H9 (cell line): Measurements from ENCODE around the gene SAMM50. TPM values are rescaled to one million over a fixed set of nuclear protein-coding genes. Genes with fewer than 3 reads are reported as not detected.

Source experiments
- DNase-seq: peaks from one replicate; pipeline ENCODE4 v3.0.0-alpha.2; 2017
- H2AFZ ChIP-seq: one replicate; pipeline ENCODE4 v1.6.1; 2013; ENCODE audit warnings: mild to moderate bottlenecking, low read length, control low read depth, moderate library complexity
- H2AK5ac ChIP-seq: 2 replicates; pipeline ENCODE4 v1.6.1; 2013; ENCODE audit warnings: low read length, control low read depth, mixed read lengths; ENCODE audit not compliant: insufficient read length
- H2BK120ac ChIP-seq: one replicate; pipeline ENCODE4 v1.6.1; 2013; ENCODE audit warnings: low read depth, mild to moderate bottlenecking, low read length, control low read depth, inconsistent platforms; ENCODE audit not compliant: poor library complexity, severe bottlenecking
- H2BK12ac ChIP-seq: 2 replicates; pipeline ENCODE4 v1.6.1; 2013; ENCODE audit warnings: low read length, control low read depth, mixed read lengths, low read depth; ENCODE audit not compliant: insufficient read length
- H2BK15ac ChIP-seq: 2 replicates; pipeline ENCODE4 v1.6.1; 2013; ENCODE audit warnings: low read depth, low read length, control low read depth
- H2BK20ac ChIP-seq: one replicate; pipeline ENCODE4 v1.6.1; 2013; ENCODE audit warnings: low read depth, mild to moderate bottlenecking, low read length, control low read depth, inconsistent platforms; ENCODE audit not compliant: poor library complexity, severe bottlenecking
- H2BK5ac ChIP-seq: 2 replicates; pipeline ENCODE4 v1.6.1; 2013; ENCODE audit warnings: low read length, control low read depth, mixed read lengths; ENCODE audit not compliant: insufficient read length
- H3K14ac ChIP-seq: 2 replicates; pipeline ENCODE4 v1.6.1; 2013; ENCODE audit warnings: low read length, control low read depth; ENCODE audit not compliant: insufficient read depth
- H3K18ac ChIP-seq: 2 replicates; pipeline ENCODE4 v1.6.1; 2013; ENCODE audit warnings: low read depth, mild to moderate bottlenecking, mixed read lengths, low read length, control low read depth; ENCODE audit not compliant: insufficient read length
- H3K23ac ChIP-seq: 2 replicates; pipeline ENCODE4 v1.6.1; 2013; ENCODE audit warnings: low read length, control low read depth, mixed read lengths, low read depth; ENCODE audit not compliant: insufficient read length
- H3K23me2 ChIP-seq: 2 replicates; pipeline ENCODE4 v1.6.1; 2013; ENCODE audit warnings: low read depth, mild to moderate bottlenecking, mixed read lengths, low read length, control low read depth; ENCODE audit not compliant: insufficient read length, poor library complexity, severe bottlenecking
- H3K27ac ChIP-seq: 2 replicates; pipeline ENCODE4 v1.5.1; 2013; ENCODE audit warnings: low read length, control low read depth, mixed read lengths, low read depth; ENCODE audit not compliant: insufficient read length
- H3K27me3 ChIP-seq: 2 replicates; pipeline ENCODE4 v1.6.1; 2013; ENCODE audit warnings: low read length, control low read depth, inconsistent platforms; ENCODE audit not compliant: insufficient read depth
- H3K4ac ChIP-seq: 2 replicates; pipeline ENCODE4 v1.6.1; 2013; ENCODE audit warnings: low read depth, mild to moderate bottlenecking, control low read depth, inconsistent platforms, low read length, moderate library complexity
- H3K4me1 ChIP-seq: 2 replicates; pipeline ENCODE4 v1.6.1; 2013; ENCODE audit warnings: low read length, control low read depth, inconsistent platforms; ENCODE audit not compliant: insufficient read depth
- H3K4me2 ChIP-seq: 2 replicates; pipeline ENCODE4 v1.6.1; 2013; ENCODE audit warnings: low read length, control low read depth, mixed read lengths; ENCODE audit not compliant: insufficient read length, insufficient read depth
- H3K56ac ChIP-seq: 2 replicates; pipeline ENCODE4 v1.6.1; 2013; ENCODE audit warnings: low read depth, mild to moderate bottlenecking, mixed read lengths, low read length, control low read depth; ENCODE audit not compliant: insufficient read length
- H3K79me1 ChIP-seq: 2 replicates; pipeline ENCODE4 v1.6.1; 2013; ENCODE audit warnings: low read depth, mild to moderate bottlenecking, moderate library complexity, low read length, control low read depth, inconsistent platforms; ENCODE audit not compliant: insufficient read depth, poor library complexity, severe bottlenecking
- H3K79me2 ChIP-seq: 2 replicates; pipeline ENCODE4 v1.6.1; 2013; ENCODE audit warnings: low read length, control low read depth, inconsistent platforms; ENCODE audit not compliant: insufficient read depth
- H3K9ac ChIP-seq: 2 replicates; pipeline ENCODE4 v1.6.1; 2013; ENCODE audit warnings: low read length, control low read depth, mixed read lengths; ENCODE audit not compliant: insufficient read length; ENCODE audit errors: extremely low read depth
- H3K9me3 ChIP-seq: one replicate; pipeline ENCODE4 v1.6.1; 2013; ENCODE audit warnings: low read depth, low read length, inconsistent platforms; ENCODE audit not compliant: control insufficient read depth
- H3T11ph ChIP-seq: one replicate; pipeline ENCODE4 v1.6.1; 2013; ENCODE audit warnings: mild to moderate bottlenecking, low read length, control low read depth, inconsistent platforms
- H4K20me1 ChIP-seq: one replicate; pipeline ENCODE4 v1.6.1; 2013; ENCODE audit not compliant: control insufficient read depth, insufficient read length, insufficient read depth
- H4K5ac ChIP-seq: 2 replicates; pipeline ENCODE4 v1.6.1; 2013; ENCODE audit warnings: low read depth, mild to moderate bottlenecking, mixed read lengths, low read length, control low read depth; ENCODE audit not compliant: insufficient read length
- H4K8ac ChIP-seq: replicated peaks from 2 replicates; pipeline ENCODE4 v1.6.1; 2013; ENCODE audit warnings: low read length, control low read depth, mixed read lengths, low read depth; ENCODE audit not compliant: insufficient read length
- H4K91ac ChIP-seq: 2 replicates; pipeline ENCODE4 v1.6.1; 2013; ENCODE audit warnings: low read depth, mild to moderate bottlenecking, moderate library complexity, mixed read lengths, low read length, control low read depth; ENCODE audit not compliant: insufficient read length
- H3K27ac Mint-ChIP-seq, 3 experiments: 2 replicates in 2 of 3; 3 replicates in 1 of 3; pipeline ENCODE4 v1.8.0; 2020 to 2021; ENCODE audit warnings: mixed read lengths in 3 of 3, mild to moderate bottlenecking in 1 of 3, moderate library complexity in 1 of 3
- H3K27me3 Mint-ChIP-seq: 2 replicates; pipeline ENCODE4 v1.8.0; 2021; ENCODE audit warnings: low read depth, mild to moderate bottlenecking, moderate library complexity, mixed read lengths
- H3K36me3 Mint-ChIP-seq, 3 experiments: 2 replicates in 2 of 3; 3 replicates in 1 of 3; pipeline ENCODE4 v1.8.0; 2020 to 2021; ENCODE audit warnings: low read depth in 3 of 3, mixed read lengths in 3 of 3; ENCODE audit not compliant: insufficient read depth in 1 of 3
- H3K4me1 Mint-ChIP-seq, 2 experiments: 2 replicates each; pipeline ENCODE4 v1.8.0; 2020; ENCODE audit warnings: mixed read lengths in 2 of 2
- H3K4me3 Mint-ChIP-seq, 2 experiments: 2 replicates in 1 of 2; 3 replicates in 1 of 2; pipeline ENCODE4 v1.8.0; 2020 to 2021; ENCODE audit warnings: mild to moderate bottlenecking in 2 of 2, mixed read lengths in 2 of 2, moderate library complexity in 1 of 2
- H3K9me3 Mint-ChIP-seq, 2 experiments: 2 replicates in 1 of 2; 3 replicates in 1 of 2; pipeline ENCODE4 v1.8.0; 2020; ENCODE audit warnings: mild to moderate bottlenecking in 2 of 2, mixed read lengths in 2 of 2, moderate library complexity in 1 of 2
- CTCF ChIP-seq: fragments of 200-600 bp; sonication (generic); conservative IDR thresholded peaks from 3 replicates; pipeline ENCODE4 v1.8.0; 2021; ENCODE audit warnings: antibody characterized with exemption, mild to moderate bottlenecking
- WGBS: extraction: QIAGEN DNeasy Blood & Tissue Kit; methylation state at CpG from one replicate; pipeline ENCODE4 v1.1.7; 2013; ENCODE audit warnings: missing lambda C conversion rate, low lambda C conversion rate, mixed read lengths; ENCODE audit not compliant: insufficient read length; ENCODE audit errors: extremely low coverage; 5-methylcytosine and 5-hydroxymethylcytosine counted together
- total RNA-seq: library from RNA; stranded (reverse); gene quantifications from 2 replicates; pipeline ENCODE4 v1.2.1, GENCODE V29; 2021

Gene SAMM50
- total RNA-seq, 1 experiment from 2014 or later: 57.2 TPM

- Histone ChIP-seq H2BK12ac (no peak overlapping the region), H3K9ac (no peak overlapping the region), H2BK5ac (no peak overlapping the region), H2BK20ac (no peak overlapping the region), H3K79me1 (no peaks in the 10 kb centered on the region), H3K4me1 (no peaks in the 10 kb centered on the region; the same call in 1 of the 2 replicates), H2AFZ (no peak overlapping the region), H2BK15ac (no peak overlapping the region), H2BK120ac (no peak overlapping the region), H3K23ac (no peak overlapping the region), H4K91ac (no peak overlapping the region), H2AK5ac (no peak overlapping the region), H3K27me3 (no peaks in the 10 kb centered on the region), H4K20me1 (no peaks in the 10 kb centered on the region), H3T11ph (no peak overlapping the region), H3K27ac (no peak overlapping the region), H3K9me3 (no peaks in the 10 kb centered on the region), H4K8ac (no peak overlapping the region), H3K79me2 (no peaks in the 10 kb centered on the region), H3K18ac (no peak overlapping the region), H3K23me2 (peaks cover under 1% of the 10 kb centered on the region), H4K5ac (no peak overlapping the region), H3K4ac (no peak overlapping the region), H3K14ac (no peak overlapping the region; the same call in 1 of the 2 replicates), H3K4me2 (no peak overlapping the region), H3K56ac (no peak overlapping the region)
- Mint-ChIP-seq H3K4me3 (no peak overlapping the region), H3K27ac (peak overlapping the region in 1 of 3 experiments; percentile 32; a peak in 1 of 7 replicates), H3K4me1 (peaks cover 8 to 12% of the 10 kb centered on the region in 2 experiments), H3K36me3 (no peaks in the 10 kb centered on the region), H3K9me3 (no peaks in the 10 kb centered on the region; a peak in 1 of 5 replicates), H3K27me3 (peaks cover under 1% of the 10 kb centered on the region; the same call in 1 of the 2 replicates)
- no peak for DNase-seq
- no peak for TF ChIP-seq CTCF
- WGBS: no CpG with 5 or more reads among the region's 9 CpGs
Observed at GRCh38 chr22:44018594-44018993, 63.4 kb downstream of the SAMM50 start.
